H1 (cell line): ENCODE measurements around the gene JMJD8. TPM values are rescaled to one million over a fixed set of nuclear protein-coding genes. Genes with fewer than 3 reads are reported as not detected.

Source experiments
- CTCF ChIA-PET: fragments of 300-600 bp; sonication (Branson Sonifier 250); formaldehyde crosslinking; loops from one replicate; lab custom pipeline; 2021; ENCODE audit not compliant: partially characterized antibody; lab: Charles Lee
- POLR2A ChIA-PET: fragments of 300-600 bp; sonication (Branson Sonifier 250); formaldehyde crosslinking; loops from one replicate; lab custom pipeline; 2021; ENCODE audit warnings: inconsistent platforms; ENCODE audit not compliant: partially characterized antibody; lab: Charles Lee
- DNase-seq, 2 experiments: peaks; one replicate each; pipeline versions ENCODE4 v3.0.0 to v3.0.0-alpha.2; 2010 to 2022; ENCODE audit warnings: low spot score in 2 of 2, low read depth in 1 of 2, mixed read lengths in 1 of 2
- FAIRE-seq: peaks from 2 replicates; lab custom pipeline; 2011; peaks lifted over from hg19 to GRCh38; lab: Jason Lieb, UNC
- H2AFZ ChIP-seq: 2 replicates; pipeline ENCODE4 v1.8.1; 2012; ENCODE audit warnings: low read length, inconsistent platforms
- H2AK5ac ChIP-seq: 2 replicates; pipeline ENCODE4 v1.6.1; 2013; ENCODE audit warnings: low read depth, low read length
- H2BK120ac ChIP-seq: replicated peaks from 2 replicates; pipeline ENCODE3; 2013; ENCODE audit warnings: low read depth, low read length, inconsistent platforms
- H2BK12ac ChIP-seq: 2 replicates; pipeline ENCODE4 v1.6.1; 2013; ENCODE audit warnings: low read depth, low read length
- H2BK15ac ChIP-seq: 2 replicates; pipeline ENCODE4 v1.6.1; 2013; ENCODE audit warnings: low read length
- H2BK20ac ChIP-seq: 2 replicates; pipeline ENCODE4 v1.6.1; 2013; ENCODE audit warnings: low read length
- H2BK5ac ChIP-seq: 2 replicates; pipeline ENCODE4 v1.6.1; 2013; ENCODE audit warnings: low read depth, low read length
- H3K14ac ChIP-seq: 2 replicates; pipeline ENCODE4 v1.6.1; 2013; ENCODE audit warnings: inconsistent platforms; ENCODE audit not compliant: insufficient read length
- H3K18ac ChIP-seq: 2 replicates; pipeline ENCODE4 v1.6.1; 2013; ENCODE audit warnings: low read length; ENCODE audit errors: extremely low read depth
- H3K23ac ChIP-seq: 2 replicates; pipeline ENCODE4 v1.6.1; 2013; ENCODE audit warnings: inconsistent platforms; ENCODE audit not compliant: insufficient read length
- H3K23me2 ChIP-seq: 2 replicates; pipeline ENCODE4 v1.6.1; 2013; ENCODE audit warnings: low read depth, low read length
- H3K27ac ChIP-seq: 2 replicates; pipeline ENCODE4 v1.6.1; 2011; ENCODE audit warnings: low read depth, low read length, inconsistent platforms
- H3K27me3 ChIP-seq, 4 experiments: replicated peaks in 1 of 4; 1 replicate in 1 of 4; 2 replicates in 3 of 4; pipeline versions ENCODE4 v1.6.1 to v1.8.1; 2011 to 2013; ENCODE audit warnings: low read length in 3 of 4, mild to moderate bottlenecking in 3 of 4, inconsistent platforms in 2 of 4, mixed read lengths in 2 of 4, moderate library complexity in 1 of 4; ENCODE audit not compliant: control insufficient read depth in 3 of 4, insufficient read depth in 3 of 4; ENCODE audit errors: extremely low read depth in 1 of 4
- H3K36me3 ChIP-seq, 4 experiments: 2 replicates each; pipeline versions ENCODE4 v1.6.1 to v1.8.1; 2011 to 2013; ENCODE audit warnings: mild to moderate bottlenecking in 4 of 4, low read length in 3 of 4, moderate library complexity in 2 of 4, control low read depth in 1 of 4, inconsistent platforms in 1 of 4; ENCODE audit not compliant: insufficient read depth in 4 of 4, control insufficient read depth in 2 of 4
- H3K4ac ChIP-seq: replicated peaks from 2 replicates; pipeline ENCODE3; 2013; ENCODE audit warnings: low read length, low read depth, mixed read lengths, inconsistent platforms; ENCODE audit not compliant: insufficient read length
- H3K4me1 ChIP-seq, 4 experiments: replicated peaks in 1 of 4; 1 replicate in 1 of 4; 2 replicates in 3 of 4; pipeline versions ENCODE4 v1.6.1 to v1.8.1; 2011 to 2013; ENCODE audit warnings: low read length in 3 of 4, inconsistent platforms in 2 of 4, mixed read lengths in 1 of 4; ENCODE audit not compliant: insufficient read depth in 4 of 4, control insufficient read depth in 3 of 4
- H3K4me2 ChIP-seq, 2 experiments: 2 replicates each; pipeline versions ENCODE4 v1.6.1 to v1.8.1; 2011 to 2013; ENCODE audit warnings: low read depth in 2 of 2, low read length in 2 of 2, control low read depth in 1 of 2, inconsistent platforms in 1 of 2, mild to moderate bottlenecking in 1 of 2; ENCODE audit not compliant: insufficient read depth in 1 of 2
- H3K4me3 ChIP-seq, 4 experiments: fragments of 200-600, 300-600 bp in 1 of 4; sonication (generic), shearing (Covaris generic), sonication (Bioruptor Twin) in 1 of 4; 2 replicates each; pipeline versions ENCODE4 v1.5.1 to v1.8.1; 2011 to 2016; ENCODE audit warnings: low read length in 4 of 4, low read depth in 3 of 4, control low read depth in 2 of 4, inconsistent platforms in 2 of 4, mild to moderate bottlenecking in 2 of 4, mixed read lengths in 1 of 4, moderate library complexity in 1 of 4; ENCODE audit not compliant: insufficient read depth in 2 of 4; ENCODE audit errors: extremely low read depth in 1 of 4
- H3K56ac ChIP-seq: replicated peaks from 2 replicates; pipeline ENCODE3; 2013; ENCODE audit warnings: low read depth, mild to moderate bottlenecking, mixed read lengths, low read length, inconsistent platforms; ENCODE audit not compliant: insufficient read length
- H3K79me1 ChIP-seq: 2 replicates; pipeline ENCODE4 v1.6.1; 2013; ENCODE audit warnings: low read depth, low read length, control low read depth
- H3K79me2 ChIP-seq, 2 experiments: 2 replicates each; pipeline versions ENCODE4 v1.6.1 to v1.8.1; 2012 to 2013; ENCODE audit warnings: low read length in 2 of 2, mild to moderate bottlenecking in 2 of 2, inconsistent platforms in 1 of 2; ENCODE audit not compliant: insufficient read depth in 2 of 2, control insufficient read depth in 1 of 2
- H3K9ac ChIP-seq, 4 experiments: replicated peaks in 1 of 4; 1 replicate in 1 of 4; 2 replicates in 3 of 4; pipeline versions ENCODE4 v1.6.1 to v1.8.1; 2011 to 2013; ENCODE audit warnings: low read depth in 3 of 4, low read length in 3 of 4, control low read depth in 2 of 4, mild to moderate bottlenecking in 2 of 4, moderate library complexity in 2 of 4, inconsistent platforms in 1 of 4; ENCODE audit errors: extremely low read depth in 1 of 4
- H3K9me3 ChIP-seq, 2 experiments: 2 replicates each; pipeline versions ENCODE4 v1.6.1 to v1.8.1; 2012 to 2013; ENCODE audit warnings: mild to moderate bottlenecking in 2 of 2, moderate library complexity in 2 of 2, control low read depth in 1 of 2, inconsistent platforms in 1 of 2, low read depth in 1 of 2, low read length in 1 of 2, mixed read lengths in 1 of 2; ENCODE audit not compliant: insufficient read depth in 2 of 2
- H4K20me1 ChIP-seq, 2 experiments: replicated peaks in 1 of 2; 2 replicates each; pipeline versions ENCODE3 to v1.8.1; 2011 to 2013; ENCODE audit warnings: inconsistent platforms in 2 of 2, low read length in 2 of 2, mild to moderate bottlenecking in 1 of 2; ENCODE audit not compliant: insufficient read depth in 2 of 2, control insufficient read depth in 1 of 2
- H4K5ac ChIP-seq: 2 replicates; pipeline ENCODE4 v1.6.1; 2013; ENCODE audit warnings: low read length, low read depth, mixed read lengths, inconsistent platforms; ENCODE audit not compliant: insufficient read length
- H4K8ac ChIP-seq: 2 replicates; pipeline ENCODE4 v1.8.0; 2013; ENCODE audit warnings: mild to moderate bottlenecking, moderate library complexity, low read length, inconsistent platforms; ENCODE audit not compliant: insufficient read depth; ENCODE audit errors: extremely low read depth
- H4K91ac ChIP-seq: replicated peaks from 2 replicates; pipeline ENCODE3; 2013; ENCODE audit warnings: low read length, mixed read lengths, inconsistent platforms; ENCODE audit not compliant: insufficient read length
- HDAC2 ChIP-seq, 2 experiments: fragments of 300-600 bp in 1 of 2; sonication (generic) in 1 of 2; IDR thresholded peaks; 2 replicates each; pipeline ENCODE4 v1.6.1; 2011 to 2012; ENCODE audit warnings: low read depth in 2 of 2, low read length in 2 of 2, mild to moderate bottlenecking in 2 of 2, moderate library complexity in 2 of 2, borderline replicate concordance in 1 of 2, inconsistent platforms in 1 of 2
- NANOG ChIP-seq: IDR thresholded peaks from 2 replicates; pipeline ENCODE4 v1.6.1; 2011; ENCODE audit warnings: low read length, low read depth, mild to moderate bottlenecking, inconsistent platforms; ENCODE audit not compliant: insufficient read depth, poor library complexity, severe bottlenecking
- PHF8 ChIP-seq: fragments of 200-600 bp; sonication (generic); conservative IDR thresholded peaks from 2 replicates; pipeline ENCODE4 v1.7.1; 2012; ENCODE audit warnings: low read depth, mild to moderate bottlenecking, inconsistent platforms, low read length, moderate library complexity
- SIN3A ChIP-seq, 2 experiments: IDR thresholded peaks in 1 of 2; conservative IDR thresholded peaks in 1 of 2; 2 replicates each; pipeline ENCODE4 v1.6.1; 2011 to 2012; ENCODE audit warnings: low read length in 2 of 2, improper control_type of control experiment in 1 of 2, low read depth in 1 of 2, mild to moderate bottlenecking in 1 of 2
- SIRT6 ChIP-seq: IDR thresholded peaks from one replicate; pipeline ENCODE4 v1.7.1; 2012; ENCODE audit warnings: low read length, inconsistent platforms
- SP2 ChIP-seq: IDR thresholded peaks from 2 replicates; pipeline ENCODE4 v1.6.1; 2012; ENCODE audit warnings: mild to moderate bottlenecking, low read length, inconsistent platforms
- WGBS, 2 experiments: shearing (Covaris generic) in 1 of 2; methylation state at CpG; one replicate each; pipeline versions ENCODE4 v1.1.6 to v1.1.7; 2013 to 2015; ENCODE audit warnings: low lambda C conversion rate in 2 of 2, mixed read lengths in 2 of 2, inconsistent platforms in 1 of 2, low coverage in 1 of 2, missing lambda C conversion rate in 1 of 2; ENCODE audit not compliant: insufficient replicate concordance in 2 of 2, insufficient coverage in 1 of 2, insufficient read length in 1 of 2; ENCODE audit errors: extremely low coverage in 1 of 2, missing lambda C conversion rate in 1 of 2; 5-methylcytosine and 5-hydroxymethylcytosine counted together
- polyA plus RNA-seq, 7 experiments: library from polyadenylated mRNA; depleted of rRNA in 3 of 7; stranded (reverse) in 5 of 7; unstranded in 2 of 7; fragments of >200 nt in 5 of 7; fragments of 200-250 nt in 2 of 7; gene quantifications; 1 replicate in 5 of 7; 2 replicates in 1 of 7; 4 replicates in 1 of 7; pipeline versions ENCODE4 v1.2.1 to v1.2.3, GENCODE V29; 2011 to 2013; ENCODE audit warnings: missing spikeins in 2 of 7, mixed read lengths in 2 of 7
- total RNA-seq: library from RNA; stranded (reverse); fragmentation: NEBNext Ultra II Directional; extraction: Animal tissue kit (Norgen Biotek cat#: 25700); gene quantifications from 2 replicates; pipeline ENCODE4 v1.2.1, GENCODE V29; 2021
- TF ChIP-seq, protein P1 (sequence below): IDR thresholded peaks from 2 replicates; pipeline ENCODE4 v1.6.1; 2012; ENCODE audit warnings: inconsistent platforms

The JMJD8 gene
- total and polyA plus RNA-seq, 2 of the 8 experiments (the other 6 are each of a cell fraction or from before 2014, with no cell fraction given), result 46.4 to 87.4 TPM

- Histone ChIP-seq H3K79me2 (peaks cover 0 to 6% of the 10 kb centered on the region in 2 experiments; a peak in 1 of 4 replicates), H3K36me3 (peaks cover 0 to 21% (median 3%) of the 10 kb centered on the region in 4 experiments; a peak in 4 of 8 replicates), H3K4ac (peak overlapping the region; percentile 99), H3K23ac (no peak overlapping the region), H3K4me1 (peaks cover 0 to 29% (median 20%) of the 10 kb centered on the region in 4 experiments; a peak in 6 of 7 replicates), H3K9me3 (no peaks in the 10 kb centered on the region), H3K4me2 (peak overlapping the region; percentile 62 to 80), H4K20me1 (peaks cover 3 to 10% of the 10 kb centered on the region in 2 experiments), H2BK20ac (no peak overlapping the region), H4K8ac (peak overlapping the region; percentile 79; the same call in 1 of the 2 replicates), H2BK5ac (peak overlapping the region; percentile 73; the same call in 1 of the 2 replicates), H3K23me2 (peaks cover 8% of the 10 kb centered on the region; the same call in 1 of the 2 replicates), H4K91ac (peak overlapping the region; percentile 98), H3K27me3 (no peaks in the 10 kb centered on the region), H2BK120ac (no peak overlapping the region), H2AFZ (no peak overlapping the region), H3K79me1 (no peaks in the 10 kb centered on the region), H3K56ac (peak overlapping the region; percentile 69), H3K9ac (peak overlapping the region; percentile 5 to 66 (median 60); a peak in 6 of 7 replicates), H2BK15ac (peak overlapping the region; percentile 53; the same call in 1 of the 2 replicates), H2BK12ac (no peak overlapping the region), H3K14ac (no peak overlapping the region), H2AK5ac (no peak overlapping the region), H3K27ac (no peak overlapping the region), H3K4me3 (peak overlapping the region; percentile 73 to 89 (median 77)), H3K18ac (peak overlapping the region; percentile 91), H4K5ac (peak overlapping the region; percentile 80)
- FAIRE-seq (no peak), DNase-seq (no peak)
- WGBS, 2 experiments, result 13% methylated on average over 39 of the region's 55 CpGs; no CpG with 5 or more reads in 1 of the 2 experiments
- TF ChIP-seq SIRT6 (no peak), NANOG (no peak), SIN3A (conservative IDR thresholded peaks at IDR 0.05 in 1 of 2, IDR thresholded peaks at IDR 0.05 in 1 of 2; ENCODE audit: low read depth in 1 of 2, low read length in 2 of 2) (no peak), SP2 (no peak), HDAC2 (IDR thresholded peaks at IDR 0.05; ENCODE audit: borderline replicate concordance in 1 of 2, low read depth in 2 of 2, low read length in 2 of 2) (0 out of 4 replicates have a peak, but pooled peaks of 1 of the 2 experiments have one; percentile 37), PHF8 (peak; percentile 74; the same call in 1 of the 2 replicates)
- TF ChIP-seq, protein P1, sequence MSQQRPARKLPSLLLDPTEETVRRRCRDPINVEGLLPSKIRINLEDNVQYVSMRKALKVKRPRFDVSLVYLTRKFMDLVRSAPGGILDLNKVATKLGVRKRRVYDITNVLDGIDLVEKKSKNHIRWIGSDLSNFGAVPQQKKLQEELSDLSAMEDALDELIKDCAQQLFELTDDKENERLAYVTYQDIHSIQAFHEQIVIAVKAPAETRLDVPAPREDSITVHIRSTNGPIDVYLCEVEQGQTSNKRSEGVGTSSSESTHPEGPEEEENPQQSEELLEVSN, result peak; percentile 63; the same call in 1 of the 2 replicates
- CTCF ChIA-PET, result interaction anchor here (0.9 to 2.9 kb wide), 5 partner anchors 10 to 42 kb away, joined by 4 to 8 read pairs (median 6); no protein-coding TSS in a partner anchor
- POLR2A ChIA-PET, result interaction anchor here (0.6 to 2.7 kb wide), 16 partner anchors 11 to 1531 kb away, joined by 3 to 16 read pairs (median 4); partner anchors contain the start of genes RAB40C, RHBDL1, WDR24 and WDR90
Observed at GRCh38 chr16:635573-636205, 48.4 kb downstream of the JMJD8 start.
